Upper lobe of right lung (tissue), 1 donor: ENCODE results near the gene POLA2. TPM values are rescaled to one million over a fixed set of nuclear protein-coding genes. Genes with fewer than 3 reads are reported as not detected.
"Not testable (repeated sequence)": the region's sequence is repeated elsewhere in the genome, so short reads cannot be mapped to it uniquely, and the experiment has no call there.

Source experiments
- ATAC-seq: fragments of 200-7000 bp; cut with Tn5 transposase; one replicate; pipeline ENCODE4 v1.9.1; 2020; ENCODE audit warnings: mild to moderate bottlenecking, moderate library complexity
- DNase-seq: peaks from one replicate; pipeline ENCODE4 v3.0.0-alpha.2; 2020
- H3K27ac ChIP-seq: fragments of 200-600 bp; one replicate; pipeline ENCODE4 v1.8.0; 2022
- H3K27me3 ChIP-seq: fragments of 200-600 bp; one replicate; pipeline ENCODE4 v1.8.0; 2022; ENCODE audit warnings: mild to moderate bottlenecking
- H3K36me3 ChIP-seq: fragments of 200-600 bp; one replicate; pipeline ENCODE4 v1.8.0; 2022
- H3K4me1 ChIP-seq: fragments of 200-600 bp; one replicate; pipeline ENCODE4 v1.8.0; 2022
- H3K4me3 ChIP-seq: fragments of 200-600 bp; one replicate; pipeline ENCODE4 v1.8.0; 2022; ENCODE audit warnings: mild to moderate bottlenecking
- H3K9me3 ChIP-seq: fragments of 200-600 bp; one replicate; pipeline ENCODE4 v1.8.0; 2022
- intact Hi-C: fragments of 100-400 bp; cut with DNase I; formaldehyde crosslinking; loops from one replicate; pipeline ENCODE4 v1.11.0; 2022
- total RNA-seq: library from RNA; stranded (reverse); fragmentation: NEBNext Ultra II Directional; extraction: Animal tissue kit (Norgen Biotek cat#: 25700); gene quantifications from one replicate; pipeline ENCODE4 v1.2.1, GENCODE V29; 2021
- TF ChIP-seq, protein P1 (sequence below): fragments of 200-600 bp; IDR thresholded peaks from one replicate; pipeline ENCODE4 v1.8.0; 2022; ENCODE audit warnings: antibody characterized with exemption
- donor health status: DM: no; HTN: yes; CAD: no; lungs with severe emphysema.

The POLA2 gene
- total RNA-seq, 1 donor from 2014 or later: 9.5 TPM

DNA sequence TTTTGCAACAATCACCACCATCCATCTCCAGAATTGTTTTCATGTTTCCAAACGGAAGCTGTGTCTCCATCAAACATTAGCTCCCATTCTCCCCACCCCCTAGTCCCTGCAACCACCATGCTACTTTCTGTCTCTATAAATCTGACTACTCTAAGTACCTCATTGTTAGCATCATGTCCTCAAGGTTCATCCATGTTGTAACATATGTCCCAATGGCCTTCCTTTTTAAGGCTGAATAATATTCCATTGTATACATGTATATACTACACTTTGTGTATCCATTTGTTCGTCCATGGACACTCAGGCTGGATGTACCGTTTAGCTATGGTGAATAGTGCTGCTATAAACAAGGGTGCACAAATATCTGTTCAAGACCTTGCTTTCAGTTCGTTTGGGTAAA lies 63.7 kb downstream of the POLA2 start:
- Histone ChIP-seq H3K27ac (no peak overlapping the region), H3K9me3 (no peaks in the 10 kb centered on the region), H3K4me1 (peaks cover 22% of the 10 kb centered on the region), H3K27me3 (no peaks in the 10 kb centered on the region), H3K4me3 (no peak overlapping the region), H3K36me3 (peaks cover 23% of the 10 kb centered on the region)
- DNase-seq: no peak
- TF ChIP-seq, protein P1, sequence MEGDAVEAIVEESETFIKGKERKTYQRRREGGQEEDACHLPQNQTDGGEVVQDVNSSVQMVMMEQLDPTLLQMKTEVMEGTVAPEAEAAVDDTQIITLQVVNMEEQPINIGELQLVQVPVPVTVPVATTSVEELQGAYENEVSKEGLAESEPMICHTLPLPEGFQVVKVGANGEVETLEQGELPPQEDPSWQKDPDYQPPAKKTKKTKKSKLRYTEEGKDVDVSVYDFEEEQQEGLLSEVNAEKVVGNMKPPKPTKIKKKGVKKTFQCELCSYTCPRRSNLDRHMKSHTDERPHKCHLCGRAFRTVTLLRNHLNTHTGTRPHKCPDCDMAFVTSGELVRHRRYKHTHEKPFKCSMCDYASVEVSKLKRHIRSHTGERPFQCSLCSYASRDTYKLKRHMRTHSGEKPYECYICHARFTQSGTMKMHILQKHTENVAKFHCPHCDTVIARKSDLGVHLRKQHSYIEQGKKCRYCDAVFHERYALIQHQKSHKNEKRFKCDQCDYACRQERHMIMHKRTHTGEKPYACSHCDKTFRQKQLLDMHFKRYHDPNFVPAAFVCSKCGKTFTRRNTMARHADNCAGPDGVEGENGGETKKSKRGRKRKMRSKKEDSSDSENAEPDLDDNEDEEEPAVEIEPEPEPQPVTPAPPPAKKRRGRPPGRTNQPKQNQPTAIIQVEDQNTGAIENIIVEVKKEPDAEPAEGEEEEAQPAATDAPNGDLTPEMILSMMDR: no peak
- ATAC-seq: no peak
- intact Hi-C loops: loop anchor here (5.0 kb wide), 1 partner anchor 48 kb away; no protein-coding TSS in a partner anchor

DNA sequence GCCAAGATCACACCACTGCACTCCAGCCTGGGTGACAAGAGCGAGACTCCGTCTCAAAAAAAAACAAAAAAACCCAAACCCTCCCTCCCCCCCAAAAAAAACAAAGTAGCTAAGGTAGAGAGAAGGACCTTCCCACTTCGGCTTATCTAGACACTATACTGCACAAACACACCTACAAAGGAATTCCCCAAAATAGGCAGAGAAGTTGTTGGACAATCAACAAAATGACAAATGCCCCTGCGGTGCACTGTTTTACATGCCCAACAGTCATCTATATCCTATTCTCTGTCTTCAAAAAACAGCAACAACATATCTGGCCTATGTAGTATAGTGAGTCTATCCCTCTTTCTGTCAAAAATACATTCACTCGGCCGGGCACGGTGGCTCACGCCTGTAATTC lies 65.3 kb downstream of the POLA2 start:
- Histone ChIP-seq H3K4me1 (peaks cover 13% of the 10 kb centered on the region), H3K27me3 (no peaks in the 10 kb centered on the region), H3K27ac (no peak overlapping the region), H3K9me3 (no peaks in the 10 kb centered on the region), H3K36me3 (peaks cover 8% of the 10 kb centered on the region), H3K4me3 (no peak overlapping the region)
- intact Hi-C loops: loop anchor here (5.0 kb wide), 1 partner anchor 50 kb away; no protein-coding TSS in a partner anchor
- DNase-seq (no peak), ATAC-seq (no peak)
- TF ChIP-seq, protein P1: no peak

DNA sequence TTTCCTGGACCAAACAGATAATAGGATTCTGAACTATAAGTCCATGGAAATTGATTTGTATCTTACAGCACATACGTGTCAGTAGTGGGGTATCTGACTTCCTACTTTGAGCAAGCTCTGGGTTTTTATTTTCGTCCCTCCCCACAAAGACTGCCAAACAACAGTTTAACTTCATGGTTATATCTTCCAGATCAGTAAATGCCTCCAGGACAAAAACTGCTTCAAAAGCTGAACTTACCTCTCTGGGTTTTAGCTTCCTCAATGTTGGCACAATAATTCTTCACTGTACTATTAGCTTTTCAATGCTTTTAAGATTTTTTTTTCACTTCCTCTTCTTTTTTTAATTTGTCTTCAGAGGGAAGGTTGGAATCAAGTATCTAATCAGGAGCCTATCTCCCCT lies 67.7 kb downstream of the POLA2 start:
- no peaks in the 10 kb centered on the region for H3K27me3 ChIP-seq
- TF ChIP-seq, protein P1: no peak
- DNase-seq (no peak), ATAC-seq (no peak)
- no peaks in the 10 kb centered on the region for H3K9me3 ChIP-seq
- H3K36me3 ChIP-seq: no peaks in the 10 kb centered on the region
- intact Hi-C loops: loop anchor here (5.0 kb wide), 1 partner anchor 52 kb away; no protein-coding TSS in a partner anchor
- H3K27ac ChIP-seq: no peak overlapping the region
- no peak overlapping the region for H3K4me3 ChIP-seq
- H3K4me1 ChIP-seq: peaks cover 8% of the 10 kb centered on the region

DNA sequence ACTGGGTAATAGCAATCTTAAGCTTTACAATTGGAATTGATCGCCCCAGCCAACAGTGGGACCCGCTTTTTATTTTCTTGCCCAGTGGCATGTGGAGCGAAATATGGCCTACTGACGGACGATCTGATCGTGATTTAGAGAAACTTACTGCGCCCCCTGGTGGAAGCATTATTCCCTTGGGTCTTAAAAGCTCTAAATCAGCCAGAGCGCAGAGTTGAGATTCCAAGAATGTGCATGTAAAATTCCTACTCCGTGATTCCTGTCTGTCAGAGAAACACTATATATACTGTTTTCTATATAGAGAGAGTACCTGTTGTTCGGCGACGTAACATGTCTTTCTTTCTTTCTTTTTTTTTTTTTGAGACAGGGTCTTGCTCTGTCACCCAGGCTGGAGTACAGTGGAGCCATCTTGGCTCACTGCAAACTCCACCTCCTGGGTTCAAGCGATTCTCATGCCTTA lies 68.2 kb downstream of the POLA2 start:
- intact Hi-C loops: loop anchor here (5.0 kb wide), 1 partner anchor 53 kb away; no protein-coding TSS in a partner anchor
- TF ChIP-seq, protein P1: peak; percentile 84
- no peaks in the 10 kb centered on the region for H3K36me3 ChIP-seq
- no peak overlapping the region for H3K4me3 ChIP-seq
- ATAC-seq: peak; percentile 61
- H3K4me1 ChIP-seq: peaks cover 13% of the 10 kb centered on the region
- DNase-seq: no peak
- no peak overlapping the region for H3K27ac ChIP-seq
- H3K27me3 ChIP-seq: no peaks in the 10 kb centered on the region
- H3K9me3 ChIP-seq: no peaks in the 10 kb centered on the region

DNA sequence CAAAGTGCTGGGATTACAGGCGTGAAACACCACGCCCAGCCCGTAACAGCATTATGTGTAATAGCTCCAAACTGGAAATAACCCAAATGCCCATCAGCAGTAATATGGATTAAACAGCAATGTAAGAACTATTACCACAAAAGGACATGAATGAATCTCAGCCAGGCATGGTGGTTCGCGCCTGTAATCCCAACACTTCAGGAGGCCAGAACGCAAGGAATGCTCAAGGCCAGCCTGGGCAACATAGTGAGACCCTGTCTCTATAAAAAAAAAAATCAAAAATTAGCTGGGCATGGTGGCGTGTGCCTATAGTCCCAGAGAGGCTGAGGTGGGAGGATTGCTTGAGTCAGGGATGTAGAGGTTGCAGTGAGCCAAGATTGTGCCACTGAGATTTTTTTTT lies 68.8 kb downstream of the POLA2 start:
- DNase-seq: no peak
- Histone ChIP-seq H3K27ac (no peak overlapping the region), H3K4me3 (no peak overlapping the region), H3K36me3 (no peaks in the 10 kb centered on the region), H3K4me1 (peaks cover 19% of the 10 kb centered on the region), H3K27me3 (no peaks in the 10 kb centered on the region), H3K9me3 (no peaks in the 10 kb centered on the region)
- TF ChIP-seq, protein P1: no peak
- intact Hi-C loops: no loop called here
- ATAC-seq: no peak

DNA sequence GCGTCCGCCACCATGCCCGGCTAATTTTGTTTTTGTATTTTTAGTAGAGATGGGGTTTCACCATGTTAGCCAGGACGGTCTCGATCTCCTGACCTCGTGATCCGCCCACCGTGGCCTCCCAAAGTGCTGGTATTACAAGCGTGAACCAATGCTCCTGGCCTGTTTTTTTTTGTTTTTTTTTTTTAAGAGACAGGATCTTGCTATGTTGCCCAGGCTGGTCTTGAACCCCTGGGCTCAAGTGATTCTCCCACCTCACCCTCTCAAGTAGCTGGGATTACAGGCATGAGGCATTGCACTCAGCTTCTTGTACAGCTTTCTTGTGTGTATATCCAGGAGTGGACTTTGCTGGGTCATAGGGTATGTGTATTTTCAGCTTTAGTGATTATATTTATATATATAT lies 70.8 kb downstream of the POLA2 start:
- H3K27me3 ChIP-seq, ATAC-seq, intact Hi-C loops, H3K36me3 ChIP-seq, H3K27ac ChIP-seq, H3K4me3 ChIP-seq, H3K9me3 ChIP-seq, DNase-seq: not testable (repeated sequence)
- H3K4me1 ChIP-seq: peaks cover 22% of the 10 kb centered on the region
